NT2/D1 (cell line): ENCODE results near the gene ZBTB39.

ENCODE experiments used
- SUZ12 ChIP-seq: IDR thresholded peaks from 2 replicates; pipeline ENCODE4 v1.6.1; 2011; ENCODE audit not compliant: insufficient read length, insufficient read depth; ENCODE audit errors: extremely low read depth
- YY1 ChIP-seq: IDR thresholded peaks from 2 replicates; pipeline ENCODE4 v1.6.1; 2011; ENCODE audit not compliant: insufficient read length, insufficient read depth

GRCh38 chr12:56983386-56983785 is 23.0 kb downstream of the ZBTB39 start:
- no peak for TF ChIP-seq YY1
- TF ChIP-seq SUZ12, result no peak
